ENCODE measurements around the gene RNF223. TPM values are rescaled to one million over a fixed set of nuclear protein-coding genes. Genes with fewer than 3 reads are reported as not detected.

Gene RNF223
- total and polyA plus RNA-seq, 2 of the 13 experiments (the other 11 are each of a cell fraction or from before 2014, with no cell fraction given), result 0.03 TPM; not detected in 1

DNA sequence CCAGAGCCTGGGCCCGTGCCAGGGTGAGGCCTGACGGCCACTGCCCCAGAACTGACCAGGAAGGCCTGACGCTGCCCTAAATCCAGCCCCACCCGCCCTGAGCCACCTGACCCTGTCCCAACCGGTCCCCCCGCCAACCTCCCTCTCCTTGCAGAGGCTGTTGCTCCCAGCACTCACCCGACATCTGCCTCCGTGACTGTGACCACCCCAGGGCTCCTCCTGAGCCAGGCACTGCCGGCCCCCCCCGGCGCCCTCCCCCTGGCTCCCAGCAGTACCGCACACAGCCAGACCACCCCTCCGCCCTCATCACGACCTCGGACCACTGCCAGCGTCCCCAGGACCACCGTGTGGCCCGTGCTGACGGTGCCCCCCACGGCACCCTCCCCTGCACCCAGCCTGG is 27.9 kb downstream of the RNF223 start (continued):
- TF ChIP-seq, protein P1, sequence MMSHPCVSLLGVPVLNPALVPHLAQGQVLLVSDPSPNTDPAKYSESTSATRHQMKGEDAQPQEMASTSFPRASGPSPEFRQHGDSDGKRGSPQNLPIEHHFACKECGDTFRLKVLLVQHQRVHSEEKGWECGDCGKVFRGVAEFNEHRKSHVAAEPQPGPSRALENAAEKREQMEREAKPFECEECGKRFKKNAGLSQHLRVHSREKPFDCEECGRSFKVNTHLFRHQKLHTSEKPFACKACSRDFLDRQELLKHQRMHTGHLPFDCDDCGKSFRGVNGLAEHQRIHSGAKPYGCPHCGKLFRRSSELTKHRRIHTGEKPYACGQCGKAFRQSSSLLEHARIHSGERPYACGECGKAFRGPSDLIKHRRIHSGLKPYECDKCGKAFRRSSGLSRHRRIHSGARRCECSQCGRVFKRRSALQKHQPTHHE (CRISPR knock-in tag; IDR thresholded peaks at IDR 0.05; ENCODE audit: borderline replicate concordance), result no peak
- TF ChIP-seq SNAPC2 (CRISPR knock-in tag; IDR thresholded peaks at IDR 0.05) (no peak), ZNF549 (CRISPR knock-in tag; IDR thresholded peaks at IDR 0.05) (no peak), ASH2L (IDR thresholded peaks at IDR 0.05; ENCODE audit: insufficient read length, low read depth, low read length) (no peak), ZC3H4 (CRISPR knock-in tag; IDR thresholded peaks at IDR 0.05; ENCODE audit: borderline replicate concordance) (no peak), CENPX (CRISPR knock-in tag; IDR thresholded peaks at IDR 0.05) (no peak), RNF2 (conservative IDR thresholded peaks at IDR 0.05; ENCODE audit: low read depth) (no peak), NR2C2 (CRISPR knock-in tag; IDR thresholded peaks at IDR 0.05; ENCODE audit: borderline replicate concordance) (no peak), ZBTB20 (CRISPR knock-in tag; IDR thresholded peaks at IDR 0.05; ENCODE audit: borderline replicate concordance, low read depth) (no peak)

DNA sequence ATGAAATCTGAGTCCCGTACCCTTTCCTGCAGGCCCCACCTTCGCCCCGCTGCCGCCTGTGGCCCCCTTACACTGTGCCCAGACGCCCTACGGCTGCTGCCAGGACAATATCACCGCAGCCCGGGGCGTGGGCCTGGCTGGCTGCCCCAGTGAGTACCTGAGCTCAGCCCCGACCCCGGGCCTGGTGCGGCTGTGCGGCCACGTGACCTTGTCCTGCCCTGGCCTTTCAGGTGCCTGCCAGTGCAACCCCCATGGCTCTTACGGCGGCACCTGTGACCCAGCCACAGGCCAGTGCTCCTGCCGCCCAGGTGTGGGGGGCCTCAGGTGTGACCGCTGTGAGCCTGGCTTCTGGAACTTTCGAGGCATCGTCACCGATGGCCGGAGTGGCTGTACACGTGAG is 29.0 kb downstream of the RNF223 start:
- intact Hi-C loops (cut with micrococcal nuclease; ENCODE audit: unreplicated experiment) (no loop called here), in situ Hi-C loops (cut with HindIII; ENCODE audit: extremely low pct_ligation_motif_present, low pct_unique_long_range_greater_than_20kb) (no loop called here)
- POLR2A ChIA-PET, result no interaction called here
- Histone ChIP-seq H3K4me2 (ENCODE audit: low read depth, low read length) (no peak overlapping the region), H3K9me3 (ENCODE audit: low read length) (no peaks in the 10 kb centered on the region), H2AFZ (ENCODE audit: low read length) (no peak overlapping the region), H4K20me1 (ENCODE audit: insufficient read depth, low read length) (no peaks in the 10 kb centered on the region), H3K27ac (ENCODE audit: extremely low read length, insufficient read depth, low read length) (no peak overlapping the region), H3K79me2 (ENCODE audit: insufficient read depth, low read length) (no peaks in the 10 kb centered on the region), H3K36me3 (replicated peaks in 1 of 2; ENCODE audit: control insufficient read depth in 1 of 2, insufficient read depth in 2 of 2, low read length in 2 of 2) (peaks cover 41 to 61% of the 10 kb centered on the region in 2 experiments; a peak in 4 of 5 replicates), H3K4me1 (ENCODE audit: insufficient read depth, low read length) (no peaks in the 10 kb centered on the region), H3K27me3 (ENCODE audit: control insufficient read depth in 1 of 2, insufficient read depth in 2 of 2, low read length in 2 of 2) (no peaks in the 10 kb centered on the region), H3K4me3 (replicated peaks in 1 of 3; ENCODE audit: insufficient read depth in 1 of 3, low read depth in 2 of 3, low read length in 3 of 3) (no peak overlapping the region), H3K9ac (ENCODE audit: insufficient read depth, low read depth, low read length) (no peak overlapping the region)
- FAIRE-seq (no peak), ATAC-seq (no peak), DNase-seq (ENCODE audit: low spot score) (no peak)
- CTCF ChIA-PET (ENCODE audit: low intra/inter-chr PET ratio, low total read pairs), result no interaction called here
- BruUV-seq (replicated peaks), result no TSS peak
- 98% methylated on average over 9 of the region's 23 CpGs for WGBS (ENCODE audit: low lambda C conversion rate)
- TF ChIP-seq ZSCAN29 (CRISPR knock-in tag; conservative IDR thresholded peaks at IDR 0.05), result no peak
- TF ChIP-seq, protein P2, sequence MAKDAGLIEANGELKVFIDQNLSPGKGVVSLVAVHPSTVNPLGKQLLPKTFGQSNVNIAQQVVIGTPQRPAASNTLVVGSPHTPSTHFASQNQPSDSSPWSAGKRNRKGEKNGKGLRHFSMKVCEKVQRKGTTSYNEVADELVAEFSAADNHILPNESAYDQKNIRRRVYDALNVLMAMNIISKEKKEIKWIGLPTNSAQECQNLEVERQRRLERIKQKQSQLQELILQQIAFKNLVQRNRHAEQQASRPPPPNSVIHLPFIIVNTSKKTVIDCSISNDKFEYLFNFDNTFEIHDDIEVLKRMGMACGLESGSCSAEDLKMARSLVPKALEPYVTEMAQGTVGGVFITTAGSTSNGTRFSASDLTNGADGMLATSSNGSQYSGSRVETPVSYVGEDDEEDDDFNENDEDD (CRISPR knock-in tag; IDR thresholded peaks at IDR 0.05; ENCODE audit: borderline replicate concordance), result no peak
- no peak for TF ChIP-seq NPAS2 (CRISPR knock-in tag; IDR thresholded peaks at IDR 0.05; ENCODE audit: borderline replicate concordance)
- TF ChIP-seq ZKSCAN8 (CRISPR knock-in tag; IDR thresholded peaks at IDR 0.05; ENCODE audit: borderline replicate concordance), result no peak
- no peak for TF ChIP-seq ZNF326 (CRISPR knock-in tag; IDR thresholded peaks at IDR 0.05; ENCODE audit: borderline replicate concordance)
- TF ChIP-seq ZNF382 (CRISPR knock-in tag; IDR thresholded peaks at IDR 0.05; ENCODE audit: borderline replicate concordance), result no peak
- TF ChIP-seq ZNF780A (CRISPR knock-in tag; IDR thresholded peaks at IDR 0.05), result no peak
- no peak for TF ChIP-seq RBFOX2 (IDR thresholded peaks at IDR 0.05; ENCODE audit: low read depth, low read length)
- TF ChIP-seq ZNF577 (CRISPR knock-in tag; IDR thresholded peaks at IDR 0.05; ENCODE audit: borderline replicate concordance, low read depth), result no peak
- TF ChIP-seq, protein P3, sequence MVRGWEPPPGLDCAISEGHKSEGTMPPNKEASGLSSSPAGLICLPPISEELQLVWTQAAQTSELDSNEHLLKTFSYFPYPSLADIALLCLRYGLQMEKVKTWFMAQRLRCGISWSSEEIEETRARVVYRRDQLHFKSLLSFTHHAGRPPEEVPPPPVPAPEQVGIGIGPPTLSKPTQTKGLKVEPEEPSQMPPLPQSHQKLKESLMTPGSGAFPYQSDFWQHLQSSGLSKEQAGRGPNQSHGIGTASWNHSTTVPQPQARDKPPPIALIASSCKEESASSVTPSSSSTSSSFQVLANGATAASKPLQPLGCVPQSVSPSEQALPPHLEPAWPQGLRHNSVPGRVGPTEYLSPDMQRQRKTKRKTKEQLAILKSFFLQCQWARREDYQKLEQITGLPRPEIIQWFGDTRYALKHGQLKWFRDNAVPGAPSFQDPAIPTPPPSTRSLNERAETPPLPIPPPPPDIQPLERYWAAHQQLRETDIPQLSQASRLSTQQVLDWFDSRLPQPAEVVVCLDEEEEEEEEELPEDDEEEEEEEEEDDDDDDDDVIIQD (CRISPR knock-in tag; IDR thresholded peaks at IDR 0.05; ENCODE audit: low read depth), result no peak
- TF ChIP-seq MAF1 (CRISPR knock-in tag; IDR thresholded peaks at IDR 0.05; ENCODE audit: borderline replicate concordance), result no peak
- TF ChIP-seq ELF1 (CRISPR knock-in tag; IDR thresholded peaks at IDR 0.05), result no peak
- no peak for TF ChIP-seq CAMTA2 (CRISPR knock-in tag; IDR thresholded peaks at IDR 0.05; ENCODE audit: borderline replicate concordance)

Measured in HepG2 (cell line).